GM19023 (cell line): Measurements from ENCODE around the gene CALHM3.
A peak's percentile ranks its signal among the peaks of the same experiment; 100 is the strongest.

Experiments
- ATAC-seq: cut with Tn5 transposase; IDR thresholded peaks from one replicate; pipeline ENCODE4 v1.9.1; 2021; ENCODE audit warnings: mild to moderate bottlenecking, moderate library complexity; ENCODE audit not compliant: unreplicated experiment

Gene CALHM3

GRCh38 chr10:103475437-103475836 is 3.6 kb downstream of the CALHM3 start:
- ATAC-seq, result no peak

- ATAC-seq, result no peak
Measured at GRCh38 chr10:103474077-103474476, 5.0 kb downstream of the CALHM3 start.

- no peak for ATAC-seq
Measured at GRCh38 chr10:103473261-103473671, 5.8 kb downstream of the CALHM3 start.

GRCh38 chr10:103472005-103472404 is 7.0 kb downstream of the CALHM3 start:
- no peak for ATAC-seq

GRCh38 chr10:103470761-103471653 is 8.0 kb downstream of the CALHM3 start:
- peak; percentile 62 for ATAC-seq

- ATAC-seq, result no peak
Measured at GRCh38 chr10:103469201-103469600, 9.8 kb downstream of the CALHM3 start.

GRCh38 chr10:103467406-103467805 is 11.6 kb downstream of the CALHM3 start:
- ATAC-seq, result no peak

- ATAC-seq, result no peak
Measured at GRCh38 chr10:103466734-103467133, 12.3 kb downstream of the CALHM3 start.

GRCh38 chr10:103465411-103466179 is 13.4 kb downstream of the CALHM3 start:
- no peak for ATAC-seq

- ATAC-seq, result no peak
Measured at GRCh38 chr10:103463499-103463898, 15.5 kb downstream of the CALHM3 start.

GRCh38 chr10:103459615-103460014 is 19.4 kb downstream of the CALHM3 start:
- ATAC-seq, result no peak

- peak; percentile 69 for ATAC-seq
Measured at GRCh38 chr10:103458720-103459119, 20.3 kb downstream of the CALHM3 start, which contains the start of gene CALHM1. Gene CALHM1 (minus strand): TSS chr10:103458900. CDS start chr10:103458751, 149 bp downstream.

GRCh38 chr10:103457896-103458583 is 21.0 kb downstream of the CALHM3 start:
- ATAC-seq, result no peak

- ATAC-seq, result no peak
Measured at GRCh38 chr10:103457176-103457712, 21.8 kb downstream of the CALHM3 start.

- ATAC-seq, result no peak
Measured at GRCh38 chr10:103456074-103456660, 22.9 kb downstream of the CALHM3 start.

- no peak for ATAC-seq
Measured at GRCh38 chr10:103455235-103455634, 23.8 kb downstream of the CALHM3 start.

- no peak for ATAC-seq
Measured at GRCh38 chr10:103454026-103454425, 25.0 kb downstream of the CALHM3 start.

GRCh38 chr10:103452506-103453230 is 26.4 kb downstream of the CALHM3 start:
- no peak for ATAC-seq

GRCh38 chr10:103451831-103452505 is 27.1 kb downstream of the CALHM3 start, which contains the start of gene CALHM2:
Gene CALHM2 (minus strand): TSS chr10:103452370. CDS start chr10:103449941, 2,429 bp downstream.
- ATAC-seq, result peak; percentile 63
